ENCODE measurements around the gene PARP6.
A peak's percentile ranks its signal among the peaks of the same experiment; 100 is the strongest.

Gene PARP6

DNA sequence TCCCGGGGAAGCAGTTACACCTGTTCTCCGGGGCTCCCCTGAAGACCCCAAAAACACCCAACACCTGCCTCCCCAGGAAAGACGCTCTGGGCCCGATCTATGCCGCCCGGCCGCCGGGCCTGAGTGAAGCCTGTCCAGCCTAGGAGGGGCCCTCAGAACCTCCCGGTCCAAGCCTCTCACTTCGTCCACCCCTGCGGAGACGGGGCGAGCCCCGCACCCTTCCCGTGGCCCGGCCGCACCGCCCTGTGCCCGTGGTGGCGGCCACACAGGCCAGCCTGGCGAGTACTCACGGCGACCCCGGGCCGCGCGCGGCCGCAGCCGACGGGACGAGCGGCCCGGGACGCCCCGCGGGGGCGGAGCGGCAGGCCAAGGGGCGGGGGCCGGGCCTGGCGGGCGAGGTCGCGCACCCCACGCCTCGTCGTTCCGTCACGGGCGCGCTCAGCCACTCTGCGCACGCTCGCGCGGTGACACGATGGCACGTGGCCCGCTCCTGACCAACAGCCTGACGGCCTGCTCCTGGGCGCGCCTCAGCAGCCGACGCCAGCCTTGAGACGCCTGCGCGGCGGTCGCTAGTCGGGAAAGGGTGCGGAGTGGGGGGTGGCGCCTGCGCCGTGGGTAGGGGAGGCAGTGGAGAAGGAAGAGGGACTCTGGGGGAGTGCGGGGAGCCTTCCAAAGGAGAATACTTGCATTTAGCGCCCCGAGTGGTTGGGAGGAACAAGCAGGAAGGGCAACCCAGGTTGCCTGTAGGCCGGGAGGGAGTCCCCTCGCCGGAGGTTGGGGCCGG lies at the start of gene PARP6:
TSS of gene PARP6 (minus strand) at position 342 of the 784 bp plus-strand sequence. CDS start 5,077 bp downstream, outside the sequence.
- DNase-seq, result peak; percentile 99

GRCh38 chr15:72319985-72320671 lies 47.8 kb upstream of the PARP6 start, which contains the start of gene CELF6:
Gene CELF6, minus strand, starts transcription at chr15:72320157. Its CDS starts 283 bp downstream, at chr15:72319874.
- peak; percentile 56 for DNase-seq

GRCh38 chr15:72319360-72319984 lies 47.1 kb upstream of the PARP6 start:
- DNase-seq, result peak; percentile 29

GRCh38 chr15:72318408-72318942 lies 46.1 kb upstream of the PARP6 start:
- DNase-seq, result no peak

DNA sequence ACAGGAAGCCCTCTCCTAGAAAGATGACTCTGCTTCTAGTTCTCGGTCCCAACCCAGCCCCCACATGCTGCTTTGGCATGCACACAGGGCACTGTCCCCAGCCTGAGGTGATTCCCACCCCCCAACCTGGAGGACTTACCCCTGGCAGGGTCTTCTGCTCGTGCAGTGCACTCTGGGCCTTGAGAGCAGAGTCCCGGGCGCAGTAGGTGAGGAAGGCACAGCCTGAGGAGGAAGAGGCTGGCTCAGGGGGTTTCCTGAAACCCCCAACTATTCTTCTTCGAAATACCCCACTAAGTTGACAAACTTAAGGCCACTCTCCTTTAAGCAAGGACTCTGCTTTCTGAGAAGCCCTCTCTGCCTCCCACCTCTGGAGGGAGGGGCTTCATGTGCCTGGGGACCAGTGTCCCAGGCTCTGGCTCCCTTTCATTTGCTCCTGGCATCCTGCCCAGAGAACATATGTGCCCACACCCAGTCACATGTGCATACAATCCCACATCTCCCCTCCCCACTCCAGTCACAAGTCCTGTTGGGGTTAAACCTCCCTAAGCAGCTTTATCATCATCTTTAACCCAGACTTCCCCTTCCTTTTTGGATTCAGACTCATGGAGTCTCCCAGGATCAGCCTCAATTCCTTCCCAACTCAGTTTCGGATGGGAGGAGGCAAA lies 43.5 kb upstream of the PARP6 start:
- no peak for DNase-seq

GRCh38 chr15:72313881-72314280 lies 41.5 kb upstream of the PARP6 start:
- DNase-seq, result no peak

- no peak for DNase-seq
These were observed 41.1 kb upstream of the PARP6 start for GRCh38 chr15:72313448-72313840.

GRCh38 chr15:72312605-72313447 lies 40.5 kb upstream of the PARP6 start:
- peak; percentile 27 for DNase-seq

DNA sequence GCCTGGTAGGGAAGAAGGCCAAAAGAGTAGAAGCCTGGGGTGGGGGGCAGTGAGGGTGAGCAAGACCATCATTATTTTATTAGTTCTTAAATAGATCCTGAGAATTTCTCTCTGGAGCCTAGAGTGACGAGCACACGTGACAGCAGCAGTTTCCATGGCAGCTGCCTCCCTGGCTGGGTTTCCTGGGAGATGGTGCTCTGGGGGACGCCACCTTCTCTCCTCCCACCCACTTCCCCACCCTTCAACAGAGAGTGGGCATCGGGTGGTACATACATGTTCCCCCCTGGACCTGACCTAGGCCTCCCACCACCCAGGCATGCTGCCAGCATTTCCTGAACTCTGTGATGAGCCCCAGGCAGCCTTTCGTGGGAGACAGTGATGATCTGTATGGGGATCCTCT lies 34.7 kb upstream of the PARP6 start:
- DNase-seq, result no peak

DNA sequence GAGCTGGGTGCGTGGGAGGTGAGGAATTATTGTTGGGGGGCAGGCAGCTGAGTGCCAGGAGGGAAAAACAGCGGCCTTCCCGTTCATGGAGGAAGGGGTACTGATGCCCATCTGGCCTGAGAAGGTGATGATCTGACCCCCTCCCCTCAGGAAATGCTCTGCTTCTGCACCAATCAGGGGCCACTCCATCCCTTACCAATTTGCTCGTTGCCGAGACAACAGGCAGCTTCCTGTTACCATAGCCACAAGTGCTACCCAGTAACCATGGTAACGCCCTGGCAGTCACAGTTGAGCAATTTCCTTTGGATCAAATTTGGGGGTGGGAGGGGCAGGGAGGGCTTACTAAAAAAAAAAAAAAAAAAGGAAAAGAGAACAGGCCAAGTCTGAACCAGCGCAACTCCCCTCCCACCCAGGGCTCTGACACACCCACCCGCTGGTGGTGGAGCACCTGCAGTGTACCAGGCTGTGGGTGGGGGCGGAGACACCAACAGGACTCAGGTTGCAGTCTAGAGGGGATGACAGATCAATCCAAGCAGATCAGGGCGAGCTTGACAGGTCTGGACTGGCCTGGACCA lies 33.9 kb upstream of the PARP6 start:
- peak; percentile 11 for DNase-seq

- no peak for DNase-seq
These were observed 32.2 kb upstream of the PARP6 start for GRCh38 chr15:72304596-72304995.

DNA sequence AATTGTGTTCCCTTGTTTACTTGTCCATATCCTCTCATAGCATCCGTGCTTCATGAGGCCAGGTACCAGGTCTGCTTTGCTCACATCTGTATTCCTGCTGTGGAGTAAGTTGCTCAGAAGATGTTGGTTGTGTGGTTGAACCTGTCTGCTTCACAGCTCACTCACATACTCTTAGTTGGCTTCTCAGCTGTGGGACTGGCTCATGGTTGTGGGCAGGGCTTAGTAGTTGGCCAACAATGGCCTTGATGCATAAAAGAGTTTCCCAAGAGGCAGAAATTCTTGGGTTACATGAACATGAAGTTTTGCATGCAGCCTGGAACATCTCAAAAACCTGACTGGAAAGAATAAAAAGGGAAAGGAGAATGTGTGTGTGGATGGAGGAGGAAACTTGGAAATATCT lies 30.6 kb upstream of the PARP6 start:
- no peak for DNase-seq

GRCh38 chr15:72289597-72290325 lies 17.4 kb upstream of the PARP6 start:
- no peak for DNase-seq

GRCh38 chr15:72288796-72289596 lies 16.6 kb upstream of the PARP6 start:
- DNase-seq, result no peak

DNA sequence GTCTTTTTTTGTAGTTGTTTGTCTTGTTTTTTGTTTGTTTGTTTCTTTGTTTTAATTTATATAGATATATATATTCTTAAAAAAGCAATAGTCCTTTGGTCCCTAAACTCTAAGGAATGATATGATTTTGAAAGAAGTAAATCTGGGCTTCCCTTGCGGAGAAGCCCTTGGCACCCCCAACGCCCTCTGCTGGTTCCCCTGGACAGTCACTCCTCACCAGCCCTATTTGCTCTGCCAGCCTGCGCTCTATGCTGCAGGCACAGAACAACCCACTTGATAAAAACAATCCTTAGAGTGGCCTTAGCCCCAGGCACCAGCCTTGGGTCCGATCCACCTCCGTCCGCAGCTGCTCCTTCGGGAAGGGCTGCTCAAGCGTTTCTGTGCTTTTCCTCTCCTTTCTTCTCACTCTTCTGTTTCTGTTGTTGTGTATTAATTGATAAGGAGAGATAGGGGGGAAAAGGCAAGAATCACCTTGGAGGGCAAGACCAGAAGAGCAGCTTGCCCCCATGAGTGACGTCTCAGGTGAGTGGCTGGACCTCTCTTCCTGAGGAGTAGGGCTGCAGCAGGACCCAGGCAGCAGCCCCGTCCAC lies 13.7 kb upstream of the PARP6 start:
- DNase-seq, result peak; percentile 14

DNA sequence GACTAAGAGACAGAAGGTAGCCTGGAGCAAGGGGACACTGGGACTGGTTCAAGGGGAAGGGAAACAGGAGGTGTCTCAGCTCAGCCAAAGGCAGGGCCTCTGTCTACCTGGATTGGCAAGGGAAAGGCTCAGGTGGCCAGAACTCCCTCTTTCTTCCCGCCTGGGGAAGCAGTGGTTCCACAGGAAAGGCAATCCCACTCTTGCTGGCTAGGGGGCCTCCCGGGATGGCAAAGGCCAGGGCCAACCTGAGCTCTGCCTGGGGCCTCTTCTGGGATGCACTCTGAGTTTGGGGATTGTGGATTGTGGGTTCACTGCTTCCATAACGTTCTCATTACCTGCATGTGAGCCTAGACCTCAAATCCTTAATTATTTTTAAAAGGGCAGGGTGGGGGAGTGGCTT lies 13.0 kb upstream of the PARP6 start:
- DNase-seq, result no peak

GRCh38 chr15:72284781-72285180 lies 12.4 kb upstream of the PARP6 start:
- DNase-seq, result no peak

- DNase-seq, result no peak
These were observed 9.4 kb upstream of the PARP6 start for GRCh38 chr15:72281713-72282112.

- no peak for DNase-seq
These were observed 8.4 kb upstream of the PARP6 start for GRCh38 chr15:72280751-72281150.

- no peak for DNase-seq
These were observed 6.4 kb upstream of the PARP6 start for GRCh38 chr15:72278737-72279136.
